Endothelial cell of umbilical vein (primary cell): ENCODE data around the gene RFC5. TPM values are rescaled to one million over a fixed set of nuclear protein-coding genes. Genes with fewer than 3 reads are reported as not detected.

ENCODE experiments used
- BruUV-seq: library from RNA; stranded (reverse); fragments of 400-500 nt; replicated peaks from 2 replicates; lab custom pipeline; 2021; lab: Mats Ljungman, UMichigan
- CTCF ChIA-PET: fragments of 300-600, 350-600 bp; sonication (Branson Sonifier 250); formaldehyde crosslinking; loops from one replicate; lab custom pipeline; 2021; ENCODE audit warnings: antibody characterized with exemption, inconsistent platforms; lab: Charles Lee
- POLR2A ChIA-PET: fragments of 300-600, 350-600 bp; sonication (Branson Sonifier 250); formaldehyde crosslinking; loops from one replicate; lab custom pipeline; 2021; ENCODE audit warnings: antibody characterized with exemption, inconsistent platforms; lab: Charles Lee
- DNase-seq: peaks from one replicate; pipeline ENCODE4 v3.0.0-alpha.2; 2011; ENCODE audit warnings: low read depth, low spot score
- FAIRE-seq: peaks from 2 replicates; lab custom pipeline; 2011; peaks lifted over from hg19 to GRCh38; lab: Jason Lieb, UNC
- H2AFZ ChIP-seq: 2 replicates; pipeline ENCODE4 v1.6.0; 2012; ENCODE audit warnings: low read depth, low read length, control low read depth, inconsistent platforms
- H3K27ac ChIP-seq: 2 replicates; pipeline ENCODE4 v1.5.1; 2011; ENCODE audit warnings: low read depth, mild to moderate bottlenecking, control low read depth, low read length, moderate library complexity; ENCODE audit not compliant: insufficient read depth
- H3K27me3 ChIP-seq, 2 experiments: 2 replicates each; pipeline versions ENCODE4 v1.6.0 to v1.6.1; 2011; ENCODE audit warnings: low read length in 2 of 2, mixed read lengths in 1 of 2; ENCODE audit not compliant: control insufficient read depth in 2 of 2, insufficient read depth in 2 of 2
- H3K36me3 ChIP-seq, 2 experiments: 2 replicates in 1 of 2; 3 replicates in 1 of 2; pipeline ENCODE4 v1.5.1; 2011; ENCODE audit warnings: low read length in 2 of 2, mild to moderate bottlenecking in 1 of 2, moderate library complexity in 1 of 2; ENCODE audit not compliant: control insufficient read depth in 2 of 2, insufficient read depth in 2 of 2; ENCODE audit errors: extremely low read depth in 1 of 2
- H3K4me1 ChIP-seq: 3 replicates; pipeline ENCODE4 v1.5.1; 2011; ENCODE audit warnings: mild to moderate bottlenecking, low read length; ENCODE audit not compliant: control insufficient read depth, insufficient read depth; ENCODE audit errors: extremely low read depth
- H3K4me2 ChIP-seq: 2 replicates; pipeline ENCODE4 v1.6.1; 2011; ENCODE audit warnings: low read length, control low read depth, mixed read lengths; ENCODE audit not compliant: insufficient read depth
- H3K4me3 ChIP-seq, 3 experiments: fragments of 200-600 bp in 1 of 3; sonication (generic), shearing (Covaris generic) in 1 of 3; replicated peaks in 1 of 3; 2 replicates each; pipeline ENCODE4 v1.5.1; 2011 to 2016; ENCODE audit warnings: control low read depth in 3 of 3, low read length in 3 of 3, mild to moderate bottlenecking in 2 of 3, inconsistent platforms in 1 of 3, low read depth in 1 of 3, moderate library complexity in 1 of 3; ENCODE audit not compliant: insufficient read depth in 1 of 3
- H3K79me2 ChIP-seq: 2 replicates; pipeline ENCODE4 v1.6.0; 2012; ENCODE audit warnings: low read length, inconsistent platforms; ENCODE audit not compliant: control insufficient read depth, insufficient read depth
- H3K9ac ChIP-seq: replicated peaks from 2 replicates; pipeline ENCODE3; 2011; ENCODE audit warnings: low read length, control low read depth; ENCODE audit not compliant: insufficient read depth; ENCODE audit errors: extremely low read depth
- H3K9me1 ChIP-seq: replicated peaks from 3 replicates; pipeline ENCODE4 v1.6.0; 2011; ENCODE audit warnings: mild to moderate bottlenecking, low read length; ENCODE audit not compliant: control insufficient read depth, insufficient read depth; ENCODE audit errors: extremely low read depth
- H3K9me3 ChIP-seq: replicated peaks from 2 replicates; pipeline ENCODE4 v1.5.1; 2012; ENCODE audit warnings: low read length, inconsistent platforms; ENCODE audit not compliant: control insufficient read depth, insufficient read depth
- H4K20me1 ChIP-seq: replicated peaks from 2 replicates; pipeline ENCODE3; 2011; ENCODE audit warnings: mild to moderate bottlenecking, low read length; ENCODE audit not compliant: control insufficient read depth, insufficient read depth; ENCODE audit errors: extremely low read depth
- EZH2 ChIP-seq: IDR thresholded peaks from 2 replicates; pipeline ENCODE4 v1.6.1; 2012; ENCODE audit warnings: borderline replicate concordance, low read depth, mild to moderate bottlenecking, moderate library complexity, low read length, inconsistent platforms; ENCODE audit not compliant: severe bottlenecking
- FOS ChIP-seq: IDR thresholded peaks from 2 replicates; pipeline ENCODE4 v1.6.1; 2011; ENCODE audit warnings: mild to moderate bottlenecking, low read length, moderate library complexity, borderline replicate concordance; ENCODE audit not compliant: insufficient read depth
- GATA2 ChIP-seq: IDR thresholded peaks from 2 replicates; pipeline ENCODE4 v1.7.0; 2011; ENCODE audit warnings: low read depth, mild to moderate bottlenecking, moderate library complexity, mixed read lengths, low read length; ENCODE audit not compliant: insufficient read length, insufficient read depth
- JUN ChIP-seq: IDR thresholded peaks from 2 replicates; pipeline ENCODE4 v1.6.1; 2011; ENCODE audit warnings: borderline replicate concordance, low read depth; ENCODE audit not compliant: insufficient read length, insufficient read depth
- MYC ChIP-seq: IDR thresholded peaks from one replicate; pipeline ENCODE4 v1.6.1; 2011; ENCODE audit warnings: mild to moderate bottlenecking, low read depth, low read length
- POLR2A ChIP-seq: IDR thresholded peaks from 2 replicates; pipeline ENCODE4 v1.6.1; 2012; ENCODE audit warnings: low read depth, mild to moderate bottlenecking, control low read depth, low read length
- POLR2AphosphoS5 ChIP-seq: IDR thresholded peaks from 2 replicates; pipeline ENCODE4 v1.6.1; 2012; ENCODE audit warnings: low read depth, mild to moderate bottlenecking, control low read depth, low read length, moderate library complexity; ENCODE audit not compliant: insufficient read depth
- dilution Hi-C: fragments of 300-500 bp; cut with MboI; formaldehyde crosslinking; loops from one replicate; pipeline ENCODE4 v1.15.0; 2019; ENCODE audit warnings: low sequenced_read_pairs; ENCODE audit not compliant: extremely low pct_ligation_motif_present
- intact Hi-C: fragments of 100-400 bp; cut with micrococcal nuclease; formaldehyde crosslinking; loops from one replicate; pipeline ENCODE4 v1.10.0; 2022
- polyA plus RNA-seq, 4 experiments: library from polyadenylated mRNA; depleted of rRNA in 3 of 4; stranded (reverse) in 3 of 4; unstranded in 1 of 4; fragments of >200 nt; gene quantifications; 2 replicates each; pipeline versions ENCODE4 v1.2.1 to v1.2.3, GENCODE V29; 2011 to 2012; ENCODE audit warnings: missing spikeins in 1 of 4
- total RNA-seq: library from RNA; stranded (reverse); gene quantifications from 2 replicates; pipeline ENCODE4 v1.2.3, GENCODE V29; 2021
- TF ChIP-seq, protein P1 (sequence below): IDR thresholded peaks from 2 replicates; pipeline ENCODE4 v1.6.1; 2011; ENCODE audit not compliant: insufficient read depth, insufficient read length
- TF ChIP-seq, protein P2 (sequence below), 2 donors: IDR thresholded peaks; 1 replicate in 1 of 2; 2 replicates in 1 of 2; pipeline ENCODE4 v1.5.1; 2011; ENCODE audit warnings: low read length in 2 of 2, mild to moderate bottlenecking in 2 of 2, moderate library complexity in 2 of 2, control low read depth in 1 of 2, inconsistent platforms in 1 of 2, low read depth in 1 of 2; ENCODE audit not compliant: insufficient read depth in 1 of 2; ENCODE audit errors: extremely low read depth in 1 of 2

RFC5 gene
- total and polyA plus RNA-seq, 2 donors (not counting 3 experiments of a cell fraction or from before 2014, with no cell fraction given), result 18.1 to 23.3 TPM

- no peak overlapping the region for H3K4me3 ChIP-seq
- H3K9me3 ChIP-seq, result no peaks in the 10 kb centered on the region
- no TSS peak for BruUV-seq
- no peaks in the 10 kb centered on the region for H3K79me2 ChIP-seq
- H3K9ac ChIP-seq, result no peak overlapping the region
- intact Hi-C loops (no loop called here), dilution Hi-C loops (no loop called here)
- H3K27me3 ChIP-seq, result peaks cover 17 to 20% of the 10 kb centered on the region in 2 experiments
- H3K4me2 ChIP-seq, result no peak overlapping the region
- POLR2A ChIA-PET, result no interaction called here
- FAIRE-seq, result no peak
- TF ChIP-seq MYC (no peak), POLR2A (no peak), POLR2AphosphoS5 (no peak), JUN (no peak), EZH2 (no peak), GATA2 (no peak), FOS (no peak)
- TF ChIP-seq, protein P1, sequence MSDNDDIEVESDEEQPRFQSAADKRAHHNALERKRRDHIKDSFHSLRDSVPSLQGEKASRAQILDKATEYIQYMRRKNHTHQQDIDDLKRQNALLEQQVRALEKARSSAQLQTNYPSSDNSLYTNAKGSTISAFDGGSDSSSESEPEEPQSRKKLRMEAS, result no peak
- TF ChIP-seq, protein P2, sequence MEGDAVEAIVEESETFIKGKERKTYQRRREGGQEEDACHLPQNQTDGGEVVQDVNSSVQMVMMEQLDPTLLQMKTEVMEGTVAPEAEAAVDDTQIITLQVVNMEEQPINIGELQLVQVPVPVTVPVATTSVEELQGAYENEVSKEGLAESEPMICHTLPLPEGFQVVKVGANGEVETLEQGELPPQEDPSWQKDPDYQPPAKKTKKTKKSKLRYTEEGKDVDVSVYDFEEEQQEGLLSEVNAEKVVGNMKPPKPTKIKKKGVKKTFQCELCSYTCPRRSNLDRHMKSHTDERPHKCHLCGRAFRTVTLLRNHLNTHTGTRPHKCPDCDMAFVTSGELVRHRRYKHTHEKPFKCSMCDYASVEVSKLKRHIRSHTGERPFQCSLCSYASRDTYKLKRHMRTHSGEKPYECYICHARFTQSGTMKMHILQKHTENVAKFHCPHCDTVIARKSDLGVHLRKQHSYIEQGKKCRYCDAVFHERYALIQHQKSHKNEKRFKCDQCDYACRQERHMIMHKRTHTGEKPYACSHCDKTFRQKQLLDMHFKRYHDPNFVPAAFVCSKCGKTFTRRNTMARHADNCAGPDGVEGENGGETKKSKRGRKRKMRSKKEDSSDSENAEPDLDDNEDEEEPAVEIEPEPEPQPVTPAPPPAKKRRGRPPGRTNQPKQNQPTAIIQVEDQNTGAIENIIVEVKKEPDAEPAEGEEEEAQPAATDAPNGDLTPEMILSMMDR (IDR thresholded peaks at IDR 0.05; ENCODE audit: extremely low read depth in 1 of 2, insufficient read depth in 1 of 2, low read depth in 1 of 2, low read length in 2 of 2), result no peak
- DNase-seq, result no peak
- H3K36me3 ChIP-seq, result no peaks in the 10 kb centered on the region
- no peak overlapping the region for H2AFZ ChIP-seq
- H3K27ac ChIP-seq, result no peak overlapping the region
- no peaks in the 10 kb centered on the region for H4K20me1 ChIP-seq
- no peaks in the 10 kb centered on the region for H3K9me1 ChIP-seq
- CTCF ChIA-PET, result no interaction called here
- no peaks in the 10 kb centered on the region for H3K4me1 ChIP-seq
Observed at GRCh38 chr12:117967512-117967911, 49.0 kb upstream of the RFC5 start.
